Measurements from ENCODE around the gene TXNDC11. TPM values are rescaled to one million over a fixed set of nuclear protein-coding genes. Genes with fewer than 3 reads are reported as not detected.
A peak's percentile ranks its signal among the peaks of the same experiment; 100 is the strongest.

Gene TXNDC11
- polyA plus RNA-seq, 2 of the 4 experiments (the other 2 are of a cell fraction), result 22.7 to 42.4 TPM

DNA sequence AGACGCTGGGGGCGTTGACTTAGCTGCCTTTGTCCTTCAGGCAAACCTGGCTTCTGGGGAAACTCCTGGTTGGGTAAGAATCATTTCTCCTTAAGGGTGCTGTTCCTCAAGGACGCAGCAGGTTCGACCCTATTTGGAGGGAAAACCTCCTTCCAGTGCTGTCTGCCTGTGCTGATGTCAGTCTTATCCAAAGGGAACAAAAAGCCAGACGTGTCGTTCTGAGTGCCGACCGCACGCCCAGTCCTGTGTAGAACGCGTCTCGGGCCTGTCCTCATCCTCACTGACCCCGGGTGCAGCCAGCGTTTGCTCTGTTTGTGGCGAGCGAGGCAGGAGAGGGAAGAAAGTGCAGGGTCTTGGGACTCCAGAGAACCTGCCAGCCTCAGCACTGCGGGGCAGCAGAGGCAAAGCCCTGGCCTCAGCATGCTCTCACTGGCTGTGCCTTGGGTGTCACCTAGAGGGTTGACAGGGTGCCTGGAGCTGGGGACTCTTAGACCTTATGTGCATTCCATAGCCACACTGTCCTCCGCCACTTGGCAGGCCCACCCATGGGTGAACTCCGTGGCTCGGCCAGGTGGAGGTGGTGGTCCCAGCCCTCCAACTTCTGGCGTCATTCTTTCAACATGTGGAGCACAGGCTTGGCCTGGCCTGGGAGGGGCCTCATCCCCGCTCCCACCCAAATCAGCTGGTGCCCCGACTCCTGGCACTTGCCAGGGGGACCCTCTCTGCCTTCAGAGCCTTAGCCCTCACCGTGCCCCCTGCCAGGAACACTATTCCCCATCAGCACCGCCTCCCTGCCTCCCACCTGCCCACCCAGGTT, 68.4 kb downstream of the TXNDC11 start:
- 87% methylated on average over 25 of the region's 25 CpGs for WGBS (ENCODE audit: missing lambda C conversion rate)
- ATAC-seq (peak; percentile 39 to 44; a peak in 3 of 6 replicates), DNase-seq (ENCODE audit: low read depth in 1 of 2, low spot score in 1 of 2) (no peak), FAIRE-seq (no peak)
- peak in 1 of 2 experiments; percentile 12; a peak in 1 of 5 replicates for TF ChIP-seq RAD21 (conservative IDR thresholded peaks at IDR 0.05 in 1 of 2, IDR thresholded peaks at IDR 0.05 in 1 of 2)
- TF ChIP-seq TP53 (CRISPR knock-in tag; IDR thresholded peaks at IDR 0.05), result no peak
- H3K4me3 ChIP-seq, result no peak overlapping the region
- H3K4me2 ChIP-seq, result peak overlapping the region; percentile 66
- CTCF ChIA-PET, result interaction anchor here (0.9 to 5.2 kb wide), 9 partner anchors 10 to 278 kb away, joined by 3 to 25 read pairs (median 4); partner anchors contain the start of gene ZC3H7A
- POLR2A ChIA-PET, result no interaction called here
- peaks cover 70% of the 10 kb centered on the region for H3K4me1 ChIP-seq
- H3K9me3 ChIP-seq, result no peaks in the 10 kb centered on the region
- H3K27ac ChIP-seq, result peak overlapping the region; percentile 68 to 79

DNA sequence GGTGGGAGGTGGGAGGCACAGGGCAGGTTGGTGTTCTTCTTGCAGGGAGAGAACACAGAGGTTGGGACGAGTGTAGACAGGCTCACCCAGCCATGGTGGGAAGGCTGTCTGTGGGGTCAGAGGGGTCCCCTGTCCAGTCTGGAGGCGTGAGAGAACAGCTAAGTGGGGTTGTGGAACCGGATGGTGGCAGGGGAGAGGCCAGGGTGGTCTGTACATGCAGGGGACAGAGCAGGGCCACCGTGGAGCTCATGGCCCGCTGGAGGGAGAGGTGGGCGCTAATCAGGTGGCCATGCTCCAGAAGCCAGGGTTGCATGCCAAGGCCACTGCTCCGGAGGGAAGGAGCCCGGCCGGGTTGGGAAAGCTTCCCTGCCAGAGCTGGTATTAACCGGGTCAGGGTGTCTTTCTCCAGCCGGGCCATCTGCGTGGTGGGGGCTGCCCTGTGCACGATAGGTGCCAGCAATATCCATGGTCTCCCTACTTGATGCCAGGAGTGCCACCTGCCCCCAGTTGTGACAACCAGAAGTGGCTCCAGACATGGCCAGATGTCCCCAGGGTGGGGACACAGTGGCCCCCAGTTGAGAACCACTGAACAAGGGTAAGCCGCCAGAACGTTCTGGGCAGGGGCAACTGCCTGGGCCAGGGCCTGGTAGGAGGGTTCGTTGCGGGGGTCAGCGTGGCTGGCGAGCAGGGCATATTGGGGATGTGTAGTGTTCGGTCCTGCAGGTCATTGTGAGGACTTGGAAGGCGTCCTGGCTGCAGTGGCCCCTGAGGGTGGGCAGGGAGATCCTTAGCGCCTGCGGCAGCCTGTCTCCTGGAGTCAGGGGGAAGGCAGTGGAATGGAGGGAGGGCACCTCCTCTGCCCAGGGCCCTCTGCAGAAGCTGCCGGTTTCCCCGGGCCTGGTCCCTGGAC, 69.3 kb downstream of the TXNDC11 start:
- ATAC-seq, result peak in 1 of 2 experiments; percentile 6; a peak in 3 of 6 replicates
- DNase-seq (ENCODE audit: low read depth in 1 of 2, low spot score in 1 of 2), result no peak
- Histone ChIP-seq H3K4me1 (peaks cover 74% of the 10 kb centered on the region), H3K4me3 (no peak overlapping the region), H3K9me3 (no peaks in the 10 kb centered on the region), H3K27ac (peak overlapping the region in 1 of 2 experiments; percentile 79; a peak in 4 of 6 replicates), H3K4me2 (no peak overlapping the region)
- ChIA-PET POLR2A (no interaction called here), CTCF (interaction anchor here (0.7 to 3.8 kb wide), 6 partner anchors 16 to 266 kb away, joined by 3 to 11 read pairs (median 4); no protein-coding TSS in a partner anchor)
- 93% methylated on average over 25 of the region's 25 CpGs for WGBS (ENCODE audit: missing lambda C conversion rate)
- TF ChIP-seq TP53 (CRISPR knock-in tag; IDR thresholded peaks at IDR 0.05) (no peak), NR3C1 (IDR thresholded peaks at IDR 0.05) (no peak), ZSCAN20 (CRISPR knock-in tag; IDR thresholded peaks at IDR 0.05) (no peak), HEYL (CRISPR knock-in tag; IDR thresholded peaks at IDR 0.05) (no peak), JUN (IDR thresholded peaks at IDR 0.05) (no peak), TFCP2L1 (CRISPR knock-in tag; IDR thresholded peaks at IDR 0.05) (no peak), RARB (CRISPR knock-in tag; IDR thresholded peaks at IDR 0.05) (no peak), MAFK (IDR thresholded peaks at IDR 0.05; ENCODE audit: partially characterized antibody) (no peak), NPAS2 (CRISPR knock-in tag; IDR thresholded peaks at IDR 0.05; ENCODE audit: borderline replicate concordance) (no peak), RFX5 (IDR thresholded peaks at IDR 0.05) (no peak), KDM1A (IDR thresholded peaks at IDR 0.05; ENCODE audit: low read depth) (no peak), EHF (CRISPR knock-in tag; IDR thresholded peaks at IDR 0.05) (no peak), FOSB (CRISPR knock-in tag; IDR thresholded peaks at IDR 0.05) (no peak), RCOR1 (IDR thresholded peaks at IDR 0.05; ENCODE audit: low read depth, low read length) (no peak), HDAC2 (IDR thresholded peaks at IDR 0.05) (no peak), FOSL2 (IDR thresholded peaks at IDR 0.05) (no peak), FOSL2 (CRISPR knock-in tag; IDR thresholded peaks at IDR 0.05) (no peak), RNF2 (IDR thresholded peaks at IDR 0.05; ENCODE audit: borderline replicate concordance, low read depth) (no peak)
- TF ChIP-seq, protein P1, sequence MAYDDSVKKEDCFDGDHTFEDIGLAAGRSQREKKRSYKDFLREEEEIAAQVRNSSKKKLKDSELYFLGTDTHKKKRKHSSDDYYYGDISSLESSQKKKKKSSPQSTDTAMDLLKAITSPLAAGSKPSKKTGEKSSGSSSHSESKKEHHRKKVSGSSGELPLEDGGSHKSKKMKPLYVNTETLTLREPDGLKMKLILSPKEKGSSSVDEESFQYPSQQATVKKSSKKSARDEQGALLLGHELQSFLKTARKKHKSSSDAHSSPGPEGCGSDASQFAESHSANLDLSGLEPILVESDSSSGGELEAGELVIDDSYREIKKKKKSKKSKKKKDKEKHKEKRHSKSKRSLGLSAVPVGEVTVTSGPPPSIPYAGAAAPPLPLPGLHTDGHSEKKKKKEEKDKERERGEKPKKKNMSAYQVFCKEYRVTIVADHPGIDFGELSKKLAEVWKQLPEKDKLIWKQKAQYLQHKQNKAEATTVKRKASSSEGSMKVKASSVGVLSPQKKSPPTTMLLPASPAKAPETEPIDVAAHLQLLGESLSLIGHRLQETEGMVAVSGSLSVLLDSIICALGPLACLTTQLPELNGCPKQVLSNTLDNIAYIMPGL (CRISPR knock-in tag; IDR thresholded peaks at IDR 0.05; ENCODE audit: borderline replicate concordance), result no peak
- TF ChIP-seq, protein P2, sequence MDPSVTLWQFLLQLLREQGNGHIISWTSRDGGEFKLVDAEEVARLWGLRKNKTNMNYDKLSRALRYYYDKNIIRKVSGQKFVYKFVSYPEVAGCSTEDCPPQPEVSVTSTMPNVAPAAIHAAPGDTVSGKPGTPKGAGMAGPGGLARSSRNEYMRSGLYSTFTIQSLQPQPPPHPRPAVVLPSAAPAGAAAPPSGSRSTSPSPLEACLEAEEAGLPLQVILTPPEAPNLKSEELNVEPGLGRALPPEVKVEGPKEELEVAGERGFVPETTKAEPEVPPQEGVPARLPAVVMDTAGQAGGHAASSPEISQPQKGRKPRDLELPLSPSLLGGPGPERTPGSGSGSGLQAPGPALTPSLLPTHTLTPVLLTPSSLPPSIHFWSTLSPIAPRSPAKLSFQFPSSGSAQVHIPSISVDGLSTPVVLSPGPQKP (IDR thresholded peaks at IDR 0.05; ENCODE audit: low read depth, low read length), result no peak
- FAIRE-seq, result no peak

Data from A549 (cell line).